Inflammatory macrophage (primary cell): ENCODE measurements around the gene NCKAP5.

Experiments
- DNase-seq, 2 donors: peaks; one replicate each; pipeline ENCODE4 v3.0.0-alpha.2; 2020 to 2022

The NCKAP5 gene

GRCh38 chr2:132782176-132782783 is 786.0 kb downstream of the NCKAP5 start:
- no peak for DNase-seq

GRCh38 chr2:132780651-132781050 is 787.6 kb downstream of the NCKAP5 start:
- DNase-seq, result no peak

GRCh38 chr2:132779206-132779721 is 789.0 kb downstream of the NCKAP5 start:
- no peak for DNase-seq

- DNase-seq, result no peak
Measured at GRCh38 chr2:132776287-132776686, 792.0 kb downstream of the NCKAP5 start.

GRCh38 chr2:132774189-132774588 is 794.1 kb downstream of the NCKAP5 start:
- no peak for DNase-seq

GRCh38 chr2:132773331-132773730 is 794.9 kb downstream of the NCKAP5 start:
- no peak for DNase-seq

- DNase-seq, result no peak
Measured at GRCh38 chr2:132772340-132772739, 795.9 kb downstream of the NCKAP5 start.

GRCh38 chr2:132766573-132766972 is 801.7 kb downstream of the NCKAP5 start:
- no peak for DNase-seq

- no peak for DNase-seq
Measured at GRCh38 chr2:132761437-132761836, 806.8 kb downstream of the NCKAP5 start.

GRCh38 chr2:132760971-132761370 is 807.3 kb downstream of the NCKAP5 start:
- no peak for DNase-seq

- no peak for DNase-seq
Measured at GRCh38 chr2:132760405-132760804, 807.9 kb downstream of the NCKAP5 start.

- DNase-seq, result no peak
Measured at GRCh38 chr2:132758995-132759394, 809.3 kb downstream of the NCKAP5 start.

GRCh38 chr2:132757676-132758075 is 810.6 kb downstream of the NCKAP5 start:
- no peak for DNase-seq

GRCh38 chr2:132757002-132757589 is 811.2 kb downstream of the NCKAP5 start:
- no peak for DNase-seq

GRCh38 chr2:132754867-132755472 is 813.3 kb downstream of the NCKAP5 start:
- no peak for DNase-seq

- DNase-seq, result no peak
Measured at GRCh38 chr2:132754392-132754791, 813.9 kb downstream of the NCKAP5 start.

GRCh38 chr2:132752421-132753206 is 815.6 kb downstream of the NCKAP5 start:
- no peak for DNase-seq

GRCh38 chr2:132751836-132752235 is 816.4 kb downstream of the NCKAP5 start:
- DNase-seq, result no peak

GRCh38 chr2:132750606-132751005 is 817.7 kb downstream of the NCKAP5 start:
- no peak for DNase-seq

- no peak for DNase-seq
Measured at GRCh38 chr2:132747046-132747445, 821.2 kb downstream of the NCKAP5 start.

- DNase-seq, result no peak
Measured at GRCh38 chr2:132741754-132742153, 826.5 kb downstream of the NCKAP5 start.

- DNase-seq, result no peak
Measured at GRCh38 chr2:132740081-132740720, 828.1 kb downstream of the NCKAP5 start.

- no peak for DNase-seq
Measured at GRCh38 chr2:132738223-132738622, 830.0 kb downstream of the NCKAP5 start.
